Skeletal muscle cell (primary cell): ENCODE results near the gene MNT.
A peak's percentile ranks its signal among the peaks of the same experiment; 100 is the strongest.
"Not testable (repeated sequence)": the region's sequence is repeated elsewhere in the genome, so short reads cannot be mapped to it uniquely, and the experiment has no call there.

Experiments
- DNase-seq: peaks from one replicate; pipeline ENCODE4 v3.0.0-alpha.2; 2010; ENCODE audit warnings: low read depth
- H3K4me3 ChIP-seq: 2 replicates; pipeline ENCODE4 v1.5.1; 2011; ENCODE audit warnings: low read depth, mild to moderate bottlenecking, control low read depth, low read length, moderate library complexity

The MNT gene, protein sequence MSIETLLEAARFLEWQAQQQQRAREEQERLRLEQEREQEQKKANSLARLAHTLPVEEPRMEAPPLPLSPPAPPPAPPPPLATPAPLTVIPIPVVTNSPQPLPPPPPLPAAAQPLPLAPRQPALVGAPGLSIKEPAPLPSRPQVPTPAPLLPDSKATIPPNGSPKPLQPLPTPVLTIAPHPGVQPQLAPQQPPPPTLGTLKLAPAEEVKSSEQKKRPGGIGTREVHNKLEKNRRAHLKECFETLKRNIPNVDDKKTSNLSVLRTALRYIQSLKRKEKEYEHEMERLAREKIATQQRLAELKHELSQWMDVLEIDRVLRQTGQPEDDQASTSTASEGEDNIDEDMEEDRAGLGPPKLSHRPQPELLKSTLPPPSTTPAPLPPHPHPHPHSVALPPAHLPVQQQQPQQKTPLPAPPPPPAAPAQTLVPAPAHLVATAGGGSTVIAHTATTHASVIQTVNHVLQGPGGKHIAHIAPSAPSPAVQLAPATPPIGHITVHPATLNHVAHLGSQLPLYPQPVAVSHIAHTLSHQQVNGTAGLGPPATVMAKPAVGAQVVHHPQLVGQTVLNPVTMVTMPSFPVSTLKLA

GRCh38 chr17:2400877-2401425 lies at the start of gene MNT:
Gene MNT (minus strand): TSS chr17:2401060. CDS start chr17:2400712, 348 bp downstream.
- peak; percentile 86 for DNase-seq
- H3K4me3 ChIP-seq, result peak within 1 kb of the TSS; percentile 97

DNA sequence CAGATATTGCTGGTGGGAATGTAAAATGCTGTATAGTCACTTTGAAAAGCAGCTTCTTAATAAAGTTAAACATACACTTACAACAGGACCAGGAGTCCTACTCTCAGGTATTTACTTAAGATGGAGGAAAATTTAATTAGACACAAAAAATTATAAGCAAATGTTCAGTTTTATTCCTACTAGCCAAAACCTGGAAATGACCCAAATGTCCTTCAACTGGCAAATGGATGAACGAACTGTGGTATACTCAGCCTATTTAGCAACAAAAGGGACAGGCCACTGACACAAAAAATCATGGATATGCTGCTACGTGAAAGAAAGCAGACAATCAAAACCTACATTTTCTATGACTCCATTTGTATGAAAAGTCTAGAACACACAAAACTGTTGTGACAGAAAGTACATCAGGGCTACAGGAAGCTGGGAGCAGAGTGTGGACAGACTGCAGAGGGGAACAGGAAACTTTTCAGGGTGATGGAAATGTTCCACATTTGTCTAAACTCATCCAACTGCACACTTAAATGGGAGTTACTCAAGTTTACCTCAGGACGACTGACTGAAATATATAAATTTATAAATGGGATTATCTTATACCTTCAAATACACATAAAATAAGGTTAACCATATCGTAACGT lies 49.3 kb upstream of the MNT start:
- H3K4me3 ChIP-seq, result no peak overlapping the region
- no peak for DNase-seq

- no peak for DNase-seq
- H3K4me3 ChIP-seq, result no peak overlapping the region
Measured at GRCh38 chr17:2449486-2449885, 48.6 kb upstream of the MNT start.

DNA sequence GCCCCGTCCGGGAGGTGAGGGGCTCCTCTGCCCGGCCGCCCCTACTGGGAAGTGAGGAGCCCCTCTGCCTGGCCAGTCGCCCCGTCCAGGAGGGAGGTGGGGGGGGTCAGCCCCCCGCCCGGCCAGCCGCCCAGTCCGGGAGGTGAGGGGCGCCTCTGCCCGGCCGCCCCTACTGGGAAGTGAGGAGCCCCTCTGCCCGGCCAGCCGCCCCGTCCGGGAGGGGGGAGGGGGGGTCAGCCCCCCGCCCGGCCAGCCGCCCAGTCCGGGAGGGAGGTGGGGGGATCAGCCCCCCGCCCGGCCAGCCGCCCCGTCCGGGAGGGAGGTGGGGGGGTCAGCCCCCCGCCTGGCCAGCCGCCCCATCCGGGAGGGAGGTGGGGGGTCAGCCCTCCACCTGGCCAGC lies 46.6 kb upstream of the MNT start:
- not testable (repeated sequence) for H3K4me3 ChIP-seq, DNase-seq

- H3K4me3 ChIP-seq, result no peak overlapping the region
- no peak for DNase-seq
Measured at GRCh38 chr17:2445638-2446037, 44.8 kb upstream of the MNT start.

DNA sequence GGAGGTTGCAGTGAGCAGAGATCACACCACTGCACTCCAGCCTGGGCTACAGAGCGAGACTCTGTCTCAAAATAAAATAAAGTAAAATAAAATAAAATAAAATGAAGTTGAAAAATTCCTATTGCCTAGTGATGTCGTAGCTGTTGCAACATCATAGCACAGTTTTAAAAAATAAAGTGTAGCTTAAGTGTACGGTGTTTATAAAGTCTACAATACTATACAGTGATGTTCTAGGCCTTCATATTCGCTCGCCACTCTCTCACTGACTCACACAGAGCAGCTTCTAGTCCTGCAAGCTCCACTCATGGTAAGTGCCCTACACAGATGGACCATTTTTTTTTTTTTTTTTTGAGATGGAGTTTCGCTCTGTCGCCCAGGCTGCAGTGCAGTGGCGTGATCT lies 43.5 kb upstream of the MNT start:
- no peak for DNase-seq
- H3K4me3 ChIP-seq, result no peak overlapping the region

DNA sequence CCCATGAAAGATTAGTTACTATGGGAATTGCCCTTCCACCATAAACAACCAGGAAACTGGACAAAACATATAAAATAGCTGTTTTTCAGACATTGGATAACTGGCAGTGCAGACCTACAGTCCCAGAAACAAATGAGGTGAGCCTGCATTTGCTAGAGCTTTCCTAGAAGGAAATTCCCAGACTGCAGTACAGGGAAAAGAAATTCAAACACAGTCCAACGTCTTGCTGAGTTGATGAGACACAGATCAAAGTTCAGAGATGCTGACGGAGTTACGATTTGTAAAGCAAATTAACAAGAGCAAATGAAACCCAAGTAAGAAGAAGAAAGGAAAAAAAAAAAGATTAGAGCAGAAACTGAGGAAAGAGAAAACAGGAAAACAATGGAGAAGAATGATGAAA lies 41.3 kb upstream of the MNT start:
- DNase-seq, result no peak
- H3K4me3 ChIP-seq, result no peak overlapping the region

DNA sequence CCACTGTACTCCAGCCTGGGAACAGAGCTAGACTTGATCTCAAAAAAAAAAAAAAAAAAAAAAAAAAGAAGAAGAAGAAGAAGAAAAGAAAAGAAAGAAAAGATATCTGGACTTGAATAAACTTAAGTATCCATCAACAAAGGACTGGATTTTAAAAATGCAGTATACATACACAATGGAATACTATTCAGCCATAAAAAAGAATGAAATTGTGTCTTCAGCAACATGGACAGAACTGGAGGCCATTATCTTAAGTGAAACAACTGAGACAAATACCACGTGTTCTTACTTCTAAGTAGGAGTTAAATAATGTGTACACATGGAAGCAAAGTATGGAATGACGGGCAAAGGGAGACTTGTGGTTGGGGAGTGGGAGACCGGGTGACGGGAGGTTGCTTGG lies 40.1 kb upstream of the MNT start:
- H3K4me3 ChIP-seq, result no peak overlapping the region
- no peak for DNase-seq

DNA sequence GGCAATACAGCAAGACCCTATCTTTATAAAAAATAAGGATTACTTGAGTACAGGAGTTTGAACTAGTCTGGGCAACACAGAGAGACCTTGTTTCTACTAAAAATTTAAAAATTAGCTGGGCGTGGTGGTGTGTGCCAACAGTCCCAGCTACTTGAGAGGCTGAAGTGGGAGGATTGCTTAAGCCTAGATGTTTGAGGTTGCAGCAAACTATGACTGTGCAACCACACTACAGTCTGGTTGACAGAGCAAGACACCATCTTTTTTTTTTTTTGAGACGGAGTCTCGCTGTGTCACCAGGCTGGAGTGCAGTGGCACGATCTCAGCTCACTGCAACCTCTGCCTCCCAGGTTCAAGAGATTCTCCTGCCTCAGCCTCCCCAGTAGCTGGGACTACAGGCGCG lies 39.1 kb upstream of the MNT start:
- H3K4me3 ChIP-seq, result not testable (repeated sequence)
- DNase-seq, result peak; percentile 15

DNA sequence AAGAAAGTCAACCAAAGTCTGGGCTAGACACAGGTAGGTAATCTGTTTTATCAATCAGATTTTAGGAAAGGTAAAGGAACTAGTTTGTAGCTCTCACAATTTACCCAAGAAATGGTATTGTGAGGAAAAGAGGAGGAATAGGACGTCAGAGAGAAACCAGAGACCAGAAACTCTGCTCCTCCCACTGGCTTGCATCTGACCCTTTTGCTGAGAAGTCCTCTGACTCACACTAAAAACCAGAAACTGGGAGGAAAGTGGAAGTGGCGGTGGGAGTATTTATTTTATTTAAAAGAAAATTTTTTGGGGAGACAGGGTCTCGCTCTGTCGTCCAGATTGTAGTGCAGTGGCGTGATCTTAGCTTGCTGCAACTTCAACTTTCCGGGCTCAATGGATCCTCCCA lies 38.0 kb upstream of the MNT start:
- DNase-seq, result peak; percentile 16
- H3K4me3 ChIP-seq, result no peak overlapping the region

DNA sequence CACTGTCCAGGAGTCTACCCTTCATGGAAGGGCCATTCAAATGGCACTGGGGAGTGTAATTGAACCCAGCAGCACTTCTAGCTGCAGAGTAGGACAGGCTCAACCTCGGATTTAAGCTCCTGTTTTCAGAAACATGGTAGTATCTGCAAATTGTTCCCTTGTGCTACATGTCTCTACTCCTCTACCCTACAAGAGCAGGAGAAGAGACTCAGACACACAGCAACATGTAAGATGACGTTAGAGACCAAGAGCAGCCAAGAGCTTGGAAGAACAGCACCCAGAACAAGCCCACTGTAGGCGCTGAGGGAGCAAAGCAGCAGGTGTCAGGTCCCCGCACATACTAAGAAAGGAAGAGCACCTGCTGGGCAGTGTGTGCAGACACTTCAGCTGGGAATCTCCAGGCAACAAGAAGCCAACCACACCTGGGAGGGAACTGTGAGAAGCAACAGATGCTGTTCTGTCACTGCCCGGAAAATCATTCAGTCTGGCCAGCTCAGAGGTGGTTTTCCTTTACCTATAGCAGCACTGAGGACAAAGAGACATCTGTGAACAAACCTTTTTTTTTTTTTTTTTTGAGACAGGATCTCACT lies 35.6 kb upstream of the MNT start:
- H3K4me3 ChIP-seq, result no peak overlapping the region
- no peak for DNase-seq

DNA sequence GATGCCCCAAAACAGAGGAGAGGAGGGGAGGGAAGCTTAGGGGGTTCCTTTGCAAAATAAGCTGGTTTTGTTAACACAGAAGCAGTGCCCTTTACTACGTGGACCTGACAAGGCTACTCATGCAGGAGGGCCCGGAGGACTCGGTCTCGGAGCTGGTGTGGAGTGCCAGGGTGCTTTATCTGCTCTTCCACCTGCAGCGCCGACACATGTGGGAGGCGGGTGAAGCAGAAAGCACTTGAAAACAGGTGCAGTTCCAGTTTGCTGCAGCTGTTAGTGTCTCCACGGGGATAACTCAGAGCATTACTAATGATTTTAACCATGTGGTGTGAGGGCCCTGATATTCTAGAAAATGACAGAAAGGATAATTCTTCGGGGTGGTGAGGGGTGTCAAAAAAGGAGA lies 35.0 kb upstream of the MNT start:
- DNase-seq, result no peak
- H3K4me3 ChIP-seq, result no peak overlapping the region

GRCh38 chr17:2435181-2435741 lies 34.4 kb upstream of the MNT start:
- H3K4me3 ChIP-seq, result no peak overlapping the region
- no peak for DNase-seq

GRCh38 chr17:2433696-2434095 lies 32.8 kb upstream of the MNT start:
- DNase-seq, result no peak
- no peak overlapping the region for H3K4me3 ChIP-seq

- H3K4me3 ChIP-seq, result no peak overlapping the region
- DNase-seq, result no peak
Measured at GRCh38 chr17:2427910-2428309, 27.1 kb upstream of the MNT start.

GRCh38 chr17:2427215-2427614 lies 26.4 kb upstream of the MNT start:
- DNase-seq, result no peak
- H3K4me3 ChIP-seq, result no peak overlapping the region

- DNase-seq, result no peak
Measured at GRCh38 chr17:2423271-2423670, 22.4 kb upstream of the MNT start.

GRCh38 chr17:2421315-2422147 lies 20.7 kb upstream of the MNT start:
- no peak overlapping the region for H3K4me3 ChIP-seq
- DNase-seq, result no peak

More at GRCh38 chr17:2423271-2423670, 22.4 kb upstream of the MNT start:
- no peak overlapping the region for H3K4me3 ChIP-seq

DNA sequence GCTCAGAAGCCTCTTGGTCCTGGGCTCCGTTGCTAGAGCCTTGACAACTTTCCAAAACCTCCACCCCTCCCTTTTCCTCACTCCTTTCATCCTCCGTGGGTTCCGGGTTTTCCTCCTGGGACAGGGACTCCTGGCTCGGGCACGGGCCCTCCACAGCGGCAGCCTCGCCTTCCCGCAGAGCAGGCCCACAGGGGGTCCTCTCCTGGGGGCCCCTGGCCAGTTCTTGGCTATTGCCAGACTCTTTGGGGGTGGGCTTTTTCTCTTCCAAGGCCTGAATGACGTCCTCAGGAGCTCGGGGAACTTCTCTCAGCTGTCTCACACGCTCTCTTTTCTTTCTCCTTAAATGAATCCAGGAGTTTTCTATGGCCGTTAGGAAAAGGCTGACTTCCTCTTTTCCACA lies 19.3 kb upstream of the MNT start:
- H3K4me3 ChIP-seq, result no peak overlapping the region
- no peak for DNase-seq
